AG20443 (cell line): ENCODE measurements around the gene CFAP299.

ENCODE experiments used
- DNase-seq: peaks from one replicate; pipeline ENCODE4 v3.0.0; 2012; ENCODE audit warnings: low spot score, mixed read lengths

CFAP299 gene

GRCh38 chr4:80448056-80448455 is 112.5 kb downstream of the CFAP299 start:
- DNase-seq: no peak

GRCh38 chr4:80452055-80452454 is 116.5 kb downstream of the CFAP299 start:
- DNase-seq: no peak

GRCh38 chr4:80452768-80453167 is 117.2 kb downstream of the CFAP299 start:
- DNase-seq: no peak

DNA sequence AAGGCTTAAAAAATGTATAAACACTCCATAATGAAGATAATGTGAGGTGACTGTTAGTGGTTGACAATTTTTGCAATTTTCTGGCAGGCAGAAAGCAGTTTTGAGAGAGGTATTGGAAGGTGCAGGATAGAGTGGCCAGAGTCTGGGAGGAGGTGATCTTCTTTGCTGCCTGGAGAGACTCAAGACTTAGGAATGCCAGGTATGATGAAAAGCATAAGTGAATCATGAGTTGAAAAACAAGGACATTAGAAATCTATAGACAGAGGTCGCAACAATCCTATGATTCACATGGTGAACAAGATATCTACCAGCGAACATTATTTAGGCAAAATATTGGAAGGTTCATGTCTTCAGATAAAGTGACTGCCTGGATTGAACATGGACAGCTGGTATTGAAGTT is 118.5 kb downstream of the CFAP299 start:
- DNase-seq: no peak

DNA sequence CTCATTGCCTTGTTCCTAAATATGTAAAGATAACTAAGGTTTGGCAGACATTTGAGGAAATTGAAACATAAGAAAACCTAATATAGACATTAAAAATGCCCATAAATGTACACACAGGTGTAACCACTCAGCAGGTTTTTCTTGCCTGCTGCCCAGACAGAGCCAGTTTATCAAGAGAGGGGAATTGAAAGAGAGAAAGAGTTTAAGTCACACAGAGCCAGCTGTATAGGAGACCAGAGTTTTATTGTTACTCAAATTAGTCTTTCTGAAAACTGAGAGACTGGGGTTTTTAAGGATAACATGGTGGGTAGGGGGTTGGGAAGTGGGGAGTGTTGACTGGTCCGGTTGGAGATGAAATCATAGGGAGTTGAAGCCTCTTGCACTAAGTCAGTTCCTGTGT is 119.0 kb downstream of the CFAP299 start:
- no peak for DNase-seq

- no peak for DNase-seq
These were observed 124.5 kb downstream of the CFAP299 start for GRCh38 chr4:80459918-80460473.

- no peak for DNase-seq
These were observed 125.9 kb downstream of the CFAP299 start for GRCh38 chr4:80461412-80461811.

DNA sequence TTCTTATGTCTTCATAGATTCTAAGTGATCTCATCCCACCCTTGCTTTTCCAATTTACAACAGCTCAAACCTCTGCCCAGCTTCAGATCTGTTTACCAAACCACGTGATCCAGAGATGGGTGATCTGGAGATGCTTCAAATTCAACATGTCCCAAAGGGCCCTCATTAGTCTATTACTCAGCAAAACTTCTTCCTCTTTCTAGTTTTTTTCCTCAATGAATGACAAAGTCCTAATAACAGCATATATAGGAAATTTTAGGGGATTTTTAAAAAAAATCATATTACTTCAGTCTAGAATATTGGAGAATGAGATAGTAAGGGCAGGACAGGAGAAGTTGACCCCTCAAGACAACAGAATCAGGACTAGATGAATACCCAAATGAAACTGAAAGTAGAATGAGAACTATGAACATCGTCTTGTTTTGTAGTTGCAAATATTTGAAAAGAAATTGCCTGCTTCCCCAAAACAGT is 127.1 kb downstream of the CFAP299 start:
- DNase-seq: peak; percentile 24

DNA sequence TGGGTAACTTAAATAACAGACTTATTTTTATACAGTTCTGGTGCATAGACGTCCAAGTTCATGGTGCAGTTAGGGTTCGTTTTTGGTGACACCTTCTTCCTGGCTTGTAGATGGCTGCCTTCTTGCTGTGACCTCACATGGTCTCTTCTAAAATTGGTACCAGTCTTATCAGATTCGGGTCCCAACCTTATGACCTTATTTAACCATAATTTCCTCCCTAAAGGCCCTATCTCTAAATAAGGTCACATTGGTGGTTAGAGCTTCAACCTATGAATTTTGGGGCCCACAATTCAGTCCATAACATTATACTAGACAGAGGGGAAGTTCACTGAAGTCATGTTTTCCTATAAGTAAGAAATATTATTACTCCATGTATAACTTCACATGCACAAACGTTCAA is 128.0 kb downstream of the CFAP299 start:
- no peak for DNase-seq

DNA sequence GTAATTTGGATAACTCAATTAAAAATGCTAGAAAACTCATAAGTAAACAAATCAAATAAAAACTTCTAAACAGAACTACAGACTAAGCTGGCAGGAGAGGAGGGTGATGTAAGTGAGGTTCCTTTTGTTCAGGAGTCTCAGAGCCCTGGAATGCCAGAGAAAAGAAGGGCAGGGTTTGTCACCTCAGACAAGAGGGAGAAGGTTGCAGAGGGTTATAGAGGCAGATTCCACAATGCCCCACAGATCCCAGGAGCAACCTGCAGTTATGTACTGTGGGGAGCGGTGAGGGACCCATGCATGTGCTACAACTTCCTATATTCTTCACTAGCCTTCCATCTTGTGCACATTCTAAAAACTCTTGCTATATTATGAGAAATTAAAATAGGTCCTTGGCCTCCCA is 129.7 kb downstream of the CFAP299 start:
- peak; percentile 29 for DNase-seq

- DNase-seq: no peak
These were observed 130.2 kb downstream of the CFAP299 start for GRCh38 chr4:80465736-80466135.

DNA sequence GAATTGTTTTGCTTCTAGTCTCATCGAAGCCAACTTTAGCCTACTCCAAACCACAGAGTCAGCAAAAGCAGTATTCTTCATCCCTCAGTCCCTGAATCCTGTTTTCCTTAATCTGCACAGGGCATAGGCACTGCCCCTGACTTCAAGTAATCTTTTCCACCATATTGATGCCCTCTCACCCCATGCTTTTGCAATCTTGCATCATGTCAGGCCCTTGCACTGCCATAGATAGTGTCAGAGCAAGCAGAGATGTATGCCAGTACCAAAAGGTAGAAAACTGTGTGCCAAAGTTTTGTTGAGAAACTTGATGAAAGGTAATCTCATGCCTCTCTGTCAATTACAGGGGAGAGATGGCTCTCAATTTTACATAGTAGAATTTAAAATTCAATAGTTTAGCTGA is 131.1 kb downstream of the CFAP299 start:
- no peak for DNase-seq

GRCh38 chr4:80471756-80472155 is 136.2 kb downstream of the CFAP299 start:
- peak; percentile 14 for DNase-seq

DNA sequence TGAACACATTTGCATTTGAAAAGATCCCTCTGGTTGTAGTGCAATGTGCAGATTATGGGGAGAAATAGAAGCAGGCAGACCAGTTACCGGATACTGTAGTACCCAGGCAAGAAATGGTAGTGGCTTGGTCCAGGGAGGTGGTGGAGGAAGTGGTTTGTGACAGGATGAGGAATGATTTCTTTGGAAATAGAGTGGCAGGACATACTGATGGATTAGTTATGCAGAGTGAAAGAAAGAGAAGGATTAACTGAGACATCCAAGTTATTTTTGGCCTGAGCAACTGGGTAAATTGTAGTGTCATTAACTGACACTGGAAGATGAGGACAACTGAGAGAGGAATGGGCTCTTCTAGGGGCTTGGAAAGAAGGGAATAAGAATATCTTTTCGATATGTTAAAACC is 139.7 kb downstream of the CFAP299 start:
- no peak for DNase-seq

GRCh38 chr4:80475798-80476197 is 140.3 kb downstream of the CFAP299 start:
- peak; percentile 14 for DNase-seq

DNA sequence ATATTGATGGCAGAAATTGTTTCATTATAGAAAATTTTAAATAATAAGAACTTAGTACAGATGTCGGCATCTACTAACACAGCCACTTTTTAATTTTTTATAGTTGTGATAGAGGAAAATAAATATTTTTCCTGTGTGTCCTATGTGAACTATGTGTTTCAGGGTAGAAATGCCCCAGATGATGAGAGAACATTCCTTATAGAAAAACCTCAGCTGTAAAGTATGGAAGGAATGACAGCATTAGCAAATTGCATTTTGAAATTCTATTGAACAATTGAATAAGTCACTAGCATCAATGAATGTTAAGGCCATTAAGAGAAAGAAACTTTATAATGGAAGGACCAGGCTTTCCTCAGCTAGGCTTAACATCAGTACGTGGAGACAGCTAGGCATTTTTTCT is 149.2 kb downstream of the CFAP299 start:
- no peak for DNase-seq

DNA sequence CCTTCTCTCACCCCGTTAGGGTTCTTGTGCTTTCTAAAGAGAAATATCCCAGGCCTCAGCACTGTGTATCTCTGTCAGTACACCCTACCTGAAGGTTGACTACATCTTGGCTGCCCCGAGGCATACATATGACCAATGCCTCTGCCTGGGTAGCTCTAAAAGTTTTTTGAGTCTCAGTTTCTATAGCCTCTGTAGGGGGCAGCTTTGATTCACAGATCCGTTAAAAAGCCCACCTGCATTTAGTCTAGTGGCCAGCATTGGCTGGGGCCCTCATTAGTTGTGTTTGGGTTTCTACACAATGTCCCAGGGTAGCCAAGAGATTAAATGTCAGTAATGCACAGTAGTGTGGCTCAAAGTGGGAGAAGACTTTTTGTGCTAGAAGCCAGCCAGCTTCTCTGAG is 151.1 kb downstream of the CFAP299 start:
- no peak for DNase-seq

DNA sequence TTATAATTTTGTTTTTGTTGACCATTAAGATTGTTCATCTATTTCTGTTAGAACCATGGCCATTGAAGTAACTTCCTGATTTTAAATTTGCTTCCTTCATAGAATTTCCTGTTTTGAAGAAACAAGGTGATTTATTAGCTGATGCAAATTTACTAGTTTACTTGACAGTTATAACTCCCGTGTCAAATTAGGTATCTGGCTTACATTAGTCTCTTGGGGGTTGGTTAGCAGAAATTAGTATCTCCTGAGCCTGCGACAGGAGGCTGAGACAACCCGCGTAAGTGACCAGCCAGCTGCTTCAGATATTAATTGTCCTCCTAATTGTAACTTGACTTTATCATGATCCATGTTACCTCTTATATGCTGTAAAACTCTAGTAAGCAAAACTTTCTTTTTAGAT is 154.3 kb downstream of the CFAP299 start:
- DNase-seq: no peak

DNA sequence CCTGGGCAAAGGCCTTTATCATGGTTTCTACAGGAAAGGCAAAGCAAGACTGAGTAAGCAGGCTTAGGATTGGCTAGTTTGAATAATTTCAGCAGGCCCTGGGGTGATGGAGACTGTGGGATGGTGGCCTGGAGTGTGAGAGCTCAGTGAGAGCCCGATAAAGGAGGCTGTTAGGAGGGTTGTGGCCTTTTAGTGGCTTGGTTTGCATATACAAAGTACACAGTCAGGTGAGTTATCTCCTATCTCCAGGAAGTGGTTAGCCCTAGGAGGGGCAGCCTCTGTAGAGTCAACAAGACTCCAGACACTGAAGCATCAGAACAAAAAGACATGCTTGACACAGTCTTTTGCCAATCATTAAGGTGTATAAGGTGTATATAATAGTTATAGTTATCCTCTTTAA is 157.2 kb downstream of the CFAP299 start:
- DNase-seq: no peak

DNA sequence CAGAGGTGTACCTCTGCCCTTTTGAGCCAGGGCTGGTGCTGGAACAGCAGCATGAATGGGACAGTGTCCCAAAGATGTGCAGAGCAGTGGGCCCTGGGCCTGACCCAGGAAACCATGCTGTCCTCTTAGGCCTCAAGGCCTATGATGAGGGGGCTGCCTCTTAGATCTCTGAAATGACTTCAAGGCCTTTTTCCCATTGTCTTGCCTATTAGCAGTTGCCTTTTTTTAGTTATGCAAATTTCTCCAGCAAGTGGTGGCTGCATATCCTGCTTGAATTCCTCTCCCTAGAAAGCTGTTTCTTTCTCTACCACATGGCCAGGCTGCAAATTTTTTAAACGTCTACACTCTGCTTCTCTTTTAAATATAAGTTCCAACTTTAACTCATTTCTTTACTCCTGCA is 160.3 kb downstream of the CFAP299 start:
- DNase-seq: no peak

GRCh38 chr4:80498725-80499124 is 163.2 kb downstream of the CFAP299 start:
- no peak for DNase-seq

- DNase-seq: peak; percentile 7
These were observed 165.1 kb downstream of the CFAP299 start for GRCh38 chr4:80500613-80501012.

DNA sequence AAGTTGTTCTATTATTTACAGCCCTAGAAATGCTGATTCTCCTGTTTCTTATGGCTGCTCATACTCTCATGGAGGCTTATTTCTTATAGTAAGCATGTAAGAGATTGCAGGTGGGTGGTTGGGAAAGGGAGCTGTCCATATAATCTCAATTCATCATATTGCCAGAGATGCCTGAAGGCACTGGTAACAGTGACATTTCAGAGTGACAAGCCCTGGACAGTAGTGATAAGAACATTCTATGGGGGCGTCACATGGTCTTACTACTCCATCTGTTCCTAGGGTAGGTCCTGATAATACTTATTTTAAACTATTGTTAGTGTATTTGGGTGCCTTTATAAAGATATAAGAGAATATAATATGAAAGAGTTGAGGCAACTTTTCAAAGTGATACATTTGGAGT is 171.5 kb downstream of the CFAP299 start:
- DNase-seq: no peak

DNA sequence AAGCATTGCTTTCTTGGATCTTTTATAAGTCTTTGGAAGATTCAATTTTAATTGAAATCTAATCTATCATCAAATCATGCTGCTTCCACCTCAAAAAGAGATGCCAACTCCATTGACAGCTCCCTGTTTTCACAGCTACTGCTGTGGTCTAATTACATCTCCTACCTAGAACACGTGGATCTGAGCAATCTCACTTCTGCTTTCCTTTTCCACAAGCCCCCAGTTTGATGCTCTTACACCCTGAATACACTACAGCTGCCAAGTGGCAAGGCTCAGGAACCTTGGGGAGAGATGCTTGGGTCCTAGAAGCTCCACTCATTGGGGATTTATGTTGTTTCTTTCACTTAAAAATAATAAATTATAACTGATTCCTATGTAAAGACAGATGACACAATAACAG is 172.0 kb downstream of the CFAP299 start:
- DNase-seq: no peak

- no peak for DNase-seq
These were observed 180.0 kb downstream of the CFAP299 start for GRCh38 chr4:80515496-80515895.
